Esophagus muscularis mucosa (tissue), 4 donors: ENCODE data around the gene HBEGF. TPM values are rescaled to one million over a fixed set of nuclear protein-coding genes. Genes with fewer than 3 reads are reported as not detected.

Experiments used
- DNase-seq: peaks from one replicate; pipeline ENCODE4 v3.0.0-alpha.2; 2017; ENCODE audit errors: extremely low spot score
- H3K27ac ChIP-seq, 4 donors: fragments of 200-600 bp; sonication (generic); replicated peaks in 1 of 4; 1 replicate in 3 of 4; 2 replicates in 1 of 4; pipeline ENCODE4 v1.5.1; 2016 to 2019; ENCODE audit warnings: mild to moderate bottlenecking in 1 of 4
- H3K27me3 ChIP-seq, 4 donors: fragments of 200-600 bp; sonication (generic); one replicate each; pipeline versions ENCODE4 v1.5.1 to v1.6.0; 2016 to 2019
- H3K36me3 ChIP-seq, 4 donors: fragments of 200-600 bp; sonication (generic); one replicate each; pipeline ENCODE4 v1.5.1; 2016 to 2019
- H3K4me1 ChIP-seq, 4 donors: fragments of 200-600 bp; sonication (generic); one replicate each; pipeline ENCODE4 v1.5.1; 2016 to 2019
- H3K4me3 ChIP-seq, 4 donors: fragments of 200-600 bp; sonication (generic); 1 replicate in 2 of 4; 2 replicates in 2 of 4; pipeline ENCODE4 v1.5.1; 2016 to 2019; ENCODE audit warnings: mild to moderate bottlenecking in 4 of 4, moderate library complexity in 1 of 4
- H3K9me3 ChIP-seq, 4 donors: fragments of 200-600 bp; sonication (generic); 1 replicate in 3 of 4; 2 replicates in 1 of 4; pipeline ENCODE4 v1.5.1; 2016 to 2019
- EP300 ChIP-seq: sonication (generic); formaldehyde crosslinking; IDR thresholded peaks from one replicate; pipeline ENCODE4 v1.6.1; 2017; ENCODE audit warnings: antibody characterized with exemption
- POLR2A ChIP-seq: fragments of 450-650 bp; IDR thresholded peaks from one replicate; pipeline ENCODE4 v1.6.1; 2017; ENCODE audit warnings: antibody characterized with exemption, moderate library complexity, mild to moderate bottlenecking, low read depth
- POLR2AphosphoS5 ChIP-seq, 2 donors: sonication (generic); formaldehyde crosslinking; IDR thresholded peaks; one replicate each; pipeline ENCODE4 v1.6.1; 2017; ENCODE audit warnings: antibody characterized with exemption in 2 of 2
- WGBS: methylation state at CpG from one replicate; pipeline ENCODE4 v1.1.5; 2018; 5-methylcytosine and 5-hydroxymethylcytosine counted together
- intact Hi-C: fragments of 100-400 bp; cut with DNase I; formaldehyde crosslinking; loops from one replicate; pipeline ENCODE4 v1.15.1; 2023
- total RNA-seq, 4 donors: library from RNA; depleted of rRNA; stranded (reverse); fragments of >200 nt; gene quantifications; one replicate each; pipeline versions ENCODE4 v1.1.0 to v1.2.1, GENCODE V29; 2016
- TF ChIP-seq, protein P1 (sequence below), 3 experiments: fragments of 200-600 bp in 2 of 3; fragments of 450-650 bp in 1 of 3; sonication (generic) in 2 of 3; IDR thresholded peaks; one replicate each; pipeline ENCODE4 v1.5.1; 2017 to 2019; ENCODE audit warnings: antibody characterized with exemption in 3 of 3, mild to moderate bottlenecking in 2 of 3, moderate library complexity in 1 of 3

Gene HBEGF
- total RNA-seq, 4 donors from 2014 or later, result 6.6 to 20.0 (median 8.2) TPM

DNA sequence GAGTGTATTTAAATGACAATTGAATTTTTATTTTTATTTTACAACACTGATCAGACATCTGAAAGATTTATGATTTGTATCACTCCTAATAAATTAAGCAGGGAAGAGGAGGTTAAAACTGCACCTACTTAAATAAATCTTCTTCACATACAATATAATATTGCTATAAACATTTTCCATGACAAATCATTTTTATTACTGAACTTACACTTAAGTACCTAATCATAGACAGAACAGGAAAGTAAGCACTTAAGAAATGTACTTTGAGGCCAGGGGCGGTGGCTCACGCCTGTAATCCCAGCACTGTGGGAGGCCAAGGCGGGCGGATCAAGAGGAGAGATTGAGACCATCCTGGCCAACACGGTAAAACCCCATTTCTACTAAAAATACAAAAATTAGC is 47.3 kb downstream of the HBEGF start:
- peaks cover 0 to 16% (median 12%) of the 10 kb centered on the region in 4 donors for H3K36me3 ChIP-seq
- no peaks in the 10 kb centered on the region for H3K27me3 ChIP-seq
- no peaks in the 10 kb centered on the region for H3K9me3 ChIP-seq
- peaks cover 59 to 89% (median 77%) of the 10 kb centered on the region in 4 donors for H3K4me1 ChIP-seq
- H3K27ac ChIP-seq, result peak overlapping the region; percentile 14 to 58 (median 40)
- WGBS, result 92% methylated on average over 5 of the region's 5 CpGs
- H3K4me3 ChIP-seq, result no peak overlapping the region
- TF ChIP-seq POLR2A (no peak), POLR2AphosphoS5 (IDR thresholded peaks at IDR 0.05) (no peak), EP300 (no peak)
- TF ChIP-seq, protein P1, sequence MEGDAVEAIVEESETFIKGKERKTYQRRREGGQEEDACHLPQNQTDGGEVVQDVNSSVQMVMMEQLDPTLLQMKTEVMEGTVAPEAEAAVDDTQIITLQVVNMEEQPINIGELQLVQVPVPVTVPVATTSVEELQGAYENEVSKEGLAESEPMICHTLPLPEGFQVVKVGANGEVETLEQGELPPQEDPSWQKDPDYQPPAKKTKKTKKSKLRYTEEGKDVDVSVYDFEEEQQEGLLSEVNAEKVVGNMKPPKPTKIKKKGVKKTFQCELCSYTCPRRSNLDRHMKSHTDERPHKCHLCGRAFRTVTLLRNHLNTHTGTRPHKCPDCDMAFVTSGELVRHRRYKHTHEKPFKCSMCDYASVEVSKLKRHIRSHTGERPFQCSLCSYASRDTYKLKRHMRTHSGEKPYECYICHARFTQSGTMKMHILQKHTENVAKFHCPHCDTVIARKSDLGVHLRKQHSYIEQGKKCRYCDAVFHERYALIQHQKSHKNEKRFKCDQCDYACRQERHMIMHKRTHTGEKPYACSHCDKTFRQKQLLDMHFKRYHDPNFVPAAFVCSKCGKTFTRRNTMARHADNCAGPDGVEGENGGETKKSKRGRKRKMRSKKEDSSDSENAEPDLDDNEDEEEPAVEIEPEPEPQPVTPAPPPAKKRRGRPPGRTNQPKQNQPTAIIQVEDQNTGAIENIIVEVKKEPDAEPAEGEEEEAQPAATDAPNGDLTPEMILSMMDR (IDR thresholded peaks at IDR 0.05), result no peak
- intact Hi-C loops, result no loop called here
- DNase-seq, result no peak

DNA sequence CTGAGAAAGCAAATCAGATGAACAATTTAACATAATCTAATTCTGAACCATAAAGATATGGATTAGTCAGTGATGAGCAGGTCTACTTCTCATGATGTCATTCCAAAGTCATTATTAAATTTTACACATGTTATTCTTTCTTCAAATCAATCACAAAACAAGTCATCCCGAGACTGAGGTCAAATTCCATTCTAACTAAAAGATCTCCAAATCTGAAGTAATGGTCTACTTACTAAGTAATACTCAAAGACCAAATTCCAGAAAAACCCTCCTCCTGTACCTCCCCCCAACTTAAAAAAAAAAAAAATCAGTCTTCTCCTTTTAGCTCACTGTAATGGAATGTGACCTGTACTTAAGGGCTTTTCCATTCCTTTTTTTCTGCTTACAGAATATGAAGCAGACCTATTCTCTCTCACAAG is 48.2 kb downstream of the HBEGF start:
- intact Hi-C loops, result no loop called here
- DNase-seq, result no peak

DNA sequence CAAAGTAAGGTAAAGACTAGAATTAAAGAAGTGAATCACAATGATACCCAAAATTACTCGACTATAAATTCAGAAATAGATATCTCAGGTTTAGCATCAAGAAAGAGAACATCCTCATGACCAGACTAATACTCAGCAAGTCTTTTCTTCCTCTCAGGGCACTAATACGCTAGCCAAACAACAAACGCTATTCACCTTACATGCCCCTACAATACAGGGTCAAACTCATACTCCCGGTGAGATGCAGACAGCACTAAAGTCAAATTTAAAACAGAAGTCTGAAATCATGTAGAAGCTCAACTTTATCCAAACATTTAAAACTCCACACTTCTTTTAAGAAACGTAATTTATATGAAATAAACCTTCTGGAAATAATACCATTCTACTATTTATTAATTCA is 49.1 kb downstream of the HBEGF start:
- Histone ChIP-seq H3K27me3 (no peaks in the 10 kb centered on the region), H3K4me1 (peaks cover 72 to 98% (median 85%) of the 10 kb centered on the region in 4 donors), H3K36me3 (peaks cover 0 to 16% (median 12%) of the 10 kb centered on the region in 4 donors), H3K9me3 (no peaks in the 10 kb centered on the region), H3K27ac (peak overlapping the region in 3 of 4 donors; percentile 34 to 58 (median 46)), H3K4me3 (no peak overlapping the region)
- no peak for DNase-seq
- intact Hi-C loops, result no loop called here
- no peak for TF ChIP-seq POLR2A
- TF ChIP-seq POLR2AphosphoS5 (IDR thresholded peaks at IDR 0.05), result no peak
- no peak for TF ChIP-seq EP300
- TF ChIP-seq, protein P1 (IDR thresholded peaks at IDR 0.05), result no peak
- WGBS, result 63% methylated on average over 5 of the region's 5 CpGs

More for the DNA sequence above, 48.2 kb downstream of the HBEGF start:
- H3K4me1 ChIP-seq, result peaks cover 63 to 91% (median 79%) of the 10 kb centered on the region in 4 donors
- no peaks in the 10 kb centered on the region for H3K27me3 ChIP-seq
- H3K36me3 ChIP-seq, result peaks cover 0 to 16% (median 12%) of the 10 kb centered on the region in 4 donors
- WGBS, result 47% methylated on average over 1 of the region's 1 CpG
- peak overlapping the region; percentile 14 to 58 (median 40) for H3K27ac ChIP-seq
- TF ChIP-seq POLR2AphosphoS5 (IDR thresholded peaks at IDR 0.05) (no peak), POLR2A (no peak), EP300 (no peak)
- TF ChIP-seq, protein P1 (IDR thresholded peaks at IDR 0.05), result no peak
- no peak overlapping the region for H3K4me3 ChIP-seq
- no peaks in the 10 kb centered on the region for H3K9me3 ChIP-seq

DNA sequence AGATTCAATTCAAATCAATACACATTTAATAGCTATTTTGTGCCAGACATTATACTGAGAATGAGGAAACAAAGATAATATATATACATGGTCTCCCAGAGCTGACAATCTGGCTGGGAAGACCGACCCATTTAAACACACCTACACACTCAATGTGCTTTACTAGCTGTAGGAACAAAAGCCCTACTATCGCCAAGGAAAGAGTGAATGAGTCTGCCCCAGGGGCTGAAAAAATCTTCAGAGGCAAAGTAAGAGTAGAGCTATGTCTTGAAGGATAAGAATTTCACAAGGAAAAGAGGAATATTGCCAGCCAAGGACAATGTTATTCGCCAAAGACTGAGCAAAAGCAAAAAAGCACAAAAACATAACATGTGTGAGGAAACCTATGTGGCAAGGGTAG is 50.1 kb downstream of the HBEGF start:
- peaks cover 0 to 16% (median 12%) of the 10 kb centered on the region in 4 donors for H3K36me3 ChIP-seq
- H3K9me3 ChIP-seq, result no peaks in the 10 kb centered on the region
- H3K4me3 ChIP-seq, result no peak overlapping the region
- 66% methylated on average over 3 of the region's 3 CpGs for WGBS
- intact Hi-C loops, result no loop called here
- TF ChIP-seq POLR2AphosphoS5 (IDR thresholded peaks at IDR 0.05), result no peak
- DNase-seq, result no peak
- no peaks in the 10 kb centered on the region for H3K27me3 ChIP-seq
- peak overlapping the region; percentile 34 to 58 (median 43) for H3K27ac ChIP-seq
- H3K4me1 ChIP-seq, result peaks cover 72 to 98% (median 85%) of the 10 kb centered on the region in 4 donors

DNA sequence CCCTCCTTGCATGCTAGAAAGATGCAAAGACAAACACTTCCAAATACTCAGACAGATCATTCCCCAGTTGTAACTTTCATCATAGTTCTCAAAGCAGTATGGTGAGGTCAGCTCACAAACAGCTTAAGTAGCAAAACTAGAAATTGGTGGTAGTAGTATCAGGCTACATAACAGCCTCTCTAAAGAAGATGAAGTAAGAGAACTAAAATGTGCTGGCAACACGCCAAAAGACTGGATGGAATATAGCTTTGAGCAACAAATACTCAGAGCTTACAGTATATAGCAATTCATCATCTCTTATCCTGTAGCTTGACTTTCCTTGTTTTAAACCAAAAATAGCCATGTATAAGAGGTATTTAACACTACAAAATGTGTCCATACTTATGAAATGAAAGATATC is 51.0 kb downstream of the HBEGF start:
- Histone ChIP-seq H3K27ac (peak overlapping the region in 3 of 4 donors; percentile 11 to 56 (median 34)), H3K4me1 (peaks cover 70 to 98% (median 83%) of the 10 kb centered on the region in 4 donors), H3K9me3 (no peaks in the 10 kb centered on the region), H3K27me3 (no peaks in the 10 kb centered on the region), H3K36me3 (peaks cover 0 to 16% (median 12%) of the 10 kb centered on the region in 4 donors), H3K4me3 (no peak overlapping the region)
- intact Hi-C loops, result no loop called here
- TF ChIP-seq, protein P1 (IDR thresholded peaks at IDR 0.05), result no peak
- no peak for TF ChIP-seq POLR2A
- TF ChIP-seq POLR2AphosphoS5 (IDR thresholded peaks at IDR 0.05), result no peak
- TF ChIP-seq EP300, result no peak
- DNase-seq, result no peak
- 13% methylated on average over 1 of the region's 1 CpG for WGBS
